Activated naive CD4-positive, alpha-beta T cell treated with anti-CD3 and anti-CD28 coated beads for 36 hours (primary cell): Measurements from ENCODE around the gene ZDHHC11. TPM values are rescaled to one million over a fixed set of nuclear protein-coding genes. Genes with fewer than 3 reads are reported as not detected.
"Not testable (repeated sequence)": the region's sequence is repeated elsewhere in the genome, so short reads cannot be mapped to it uniquely, and the experiment has no call there.

ENCODE experiments used
- CTCF ChIA-PET: fragments of 350-600 bp; sonication (Branson Sonifier 250); formaldehyde crosslinking; loops from one replicate; lab custom pipeline; 2021; ENCODE audit warnings: antibody characterized with exemption; lab: Charles Lee
- DNase-seq: peaks from one replicate; pipeline ENCODE4 v3.0.0-alpha.2; 2020
- H3K27ac Mint-ChIP-seq: one replicate; pipeline ENCODE4 v1.8.0; 2021; ENCODE audit warnings: mild to moderate bottlenecking, mixed read lengths
- H3K27me3 Mint-ChIP-seq: one replicate; pipeline ENCODE4 v1.8.0; 2021; ENCODE audit warnings: low read depth, mixed read lengths
- H3K36me3 Mint-ChIP-seq: one replicate; pipeline ENCODE4 v1.8.0; 2021; ENCODE audit warnings: low read depth, mixed read lengths
- H3K4me1 Mint-ChIP-seq: one replicate; pipeline ENCODE4 v1.8.0; 2021; ENCODE audit warnings: low read depth, mixed read lengths
- H3K4me3 Mint-ChIP-seq: one replicate; pipeline ENCODE4 v1.8.0; 2021; ENCODE audit warnings: mild to moderate bottlenecking, moderate library complexity, mixed read lengths
- H3K9me3 Mint-ChIP-seq: one replicate; pipeline ENCODE4 v1.8.0; 2021; ENCODE audit warnings: mixed read lengths
- intact Hi-C: fragments of 100-400 bp; cut with micrococcal nuclease; formaldehyde crosslinking; loops from one replicate; pipeline ENCODE4 v1.15.1; 2023
- total RNA-seq, 2 experiments: library from RNA; stranded (reverse); gene quantifications; one replicate each; pipeline ENCODE4 v1.2.3, GENCODE V29; 2021

The ZDHHC11 gene
- total RNA-seq, 2 experiments from 2014 or later, result 3.6 TPM

DNA sequence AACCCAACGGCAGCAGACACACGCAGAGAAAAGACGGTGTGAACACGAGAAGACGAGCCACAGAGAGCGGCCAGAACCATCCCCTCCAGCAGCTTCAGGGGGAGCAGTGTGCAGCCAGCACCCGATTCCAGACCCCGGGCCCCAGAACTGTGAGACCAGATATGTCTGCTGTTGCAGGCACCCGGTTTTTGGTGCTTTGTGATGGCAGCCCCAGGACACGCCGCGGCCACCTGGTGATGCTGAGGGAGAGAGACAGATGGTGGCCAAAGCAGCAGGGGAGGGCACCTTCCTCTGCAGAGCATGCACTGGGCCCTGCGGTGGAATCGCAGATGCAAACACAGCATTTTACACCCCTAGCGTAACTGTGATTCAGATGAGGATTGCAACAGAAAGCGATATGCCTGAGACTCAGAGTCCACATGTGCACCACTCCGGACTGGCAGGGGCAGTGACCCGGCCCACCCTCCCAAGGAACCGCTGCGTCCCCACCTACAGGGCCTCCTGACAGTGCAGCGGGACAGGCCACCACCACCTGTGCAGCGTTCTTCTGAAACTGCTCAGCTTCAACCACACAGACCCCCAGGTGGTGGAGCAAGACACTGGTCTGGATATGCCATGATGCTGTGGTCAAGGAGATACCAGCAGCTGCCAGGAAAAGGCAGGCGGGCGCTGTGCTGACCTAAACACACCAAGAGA is 90.3 kb downstream of the ZDHHC11 start:
- no peaks in the 10 kb centered on the region for H3K27me3 Mint-ChIP-seq
- no peak for DNase-seq
- intact Hi-C loops, result no loop called here
- H3K4me3 Mint-ChIP-seq, result no peak overlapping the region
- H3K9me3 Mint-ChIP-seq, result no peaks in the 10 kb centered on the region
- no peak overlapping the region for H3K27ac Mint-ChIP-seq
- CTCF ChIA-PET, result interaction anchor here (0.6 kb wide), 1 partner anchor 533 kb away, joined by 3 read pairs; no protein-coding TSS in a partner anchor
- no peaks in the 10 kb centered on the region for H3K36me3 Mint-ChIP-seq
- peaks cover 11% of the 10 kb centered on the region for H3K4me1 Mint-ChIP-seq

DNA sequence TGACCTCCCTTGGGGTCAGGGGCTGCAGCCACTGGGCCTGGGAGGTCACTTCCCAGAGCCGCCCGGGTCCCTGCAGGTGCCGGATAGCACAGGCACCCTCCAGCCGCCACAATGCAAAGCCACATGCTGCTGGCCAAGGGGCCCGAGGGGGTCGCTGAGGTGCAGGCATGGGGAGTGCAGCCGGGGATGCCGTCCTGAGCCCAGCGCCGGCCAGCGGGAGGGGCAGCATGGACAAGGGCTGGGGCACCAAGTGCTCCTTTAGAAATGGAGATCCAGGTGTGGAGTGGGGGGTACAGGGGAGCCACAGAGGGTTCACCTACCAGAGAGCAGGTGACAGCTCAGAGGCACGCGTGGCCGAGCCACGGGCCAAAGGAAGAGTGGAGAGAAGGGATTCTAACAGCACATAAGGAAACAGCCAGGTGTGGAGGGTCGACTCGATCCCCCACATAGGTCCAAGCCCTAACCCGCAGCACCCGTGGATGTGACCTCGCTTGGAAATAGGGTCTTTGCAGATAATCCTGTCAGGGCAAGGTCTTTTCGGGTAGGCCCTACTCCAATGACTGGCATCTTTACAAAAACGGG is 90.9 kb downstream of the ZDHHC11 start:
- H3K4me1 Mint-ChIP-seq, result peaks cover 11% of the 10 kb centered on the region
- no peaks in the 10 kb centered on the region for H3K9me3 Mint-ChIP-seq
- DNase-seq, result no peak
- CTCF ChIA-PET, result no interaction called here
- intact Hi-C loops, result no loop called here
- no peaks in the 10 kb centered on the region for H3K36me3 Mint-ChIP-seq
- no peak overlapping the region for H3K4me3 Mint-ChIP-seq
- no peaks in the 10 kb centered on the region for H3K27me3 Mint-ChIP-seq
- no peak overlapping the region for H3K27ac Mint-ChIP-seq

GRCh38 chr5:759111-759751 is 91.6 kb downstream of the ZDHHC11 start:
- CTCF ChIA-PET, result interaction anchor here (1.2 kb wide), 1 partner anchor 88 kb away, joined by 3 read pairs; no protein-coding TSS in a partner anchor
- no peak overlapping the region for H3K4me3 Mint-ChIP-seq
- DNase-seq, result no peak
- no peaks in the 10 kb centered on the region for H3K9me3 Mint-ChIP-seq
- intact Hi-C loops, result no loop called here
- no peaks in the 10 kb centered on the region for H3K27me3 Mint-ChIP-seq
- peaks cover 13% of the 10 kb centered on the region for H3K4me1 Mint-ChIP-seq
- no peaks in the 10 kb centered on the region for H3K36me3 Mint-ChIP-seq
- H3K27ac Mint-ChIP-seq, result no peak overlapping the region

- Mint-ChIP-seq H3K27ac (no peak overlapping the region), H3K4me3 (no peak overlapping the region), H3K27me3 (no peaks in the 10 kb centered on the region), H3K36me3 (no peaks in the 10 kb centered on the region), H3K9me3 (no peaks in the 10 kb centered on the region), H3K4me1 (peaks cover 13% of the 10 kb centered on the region)
- intact Hi-C loops, result no loop called here
- CTCF ChIA-PET, result interaction anchor here (1.2 kb wide), 1 partner anchor 87 kb away, joined by 3 read pairs; no protein-coding TSS in a partner anchor
- DNase-seq, result no peak
These were observed 92.1 kb downstream of the ZDHHC11 start for GRCh38 chr5:758698-759053.

GRCh38 chr5:757931-758697 is 92.7 kb downstream of the ZDHHC11 start:
- H3K27ac Mint-ChIP-seq, result no peak overlapping the region
- no peaks in the 10 kb centered on the region for H3K27me3 Mint-ChIP-seq
- H3K9me3 Mint-ChIP-seq, result no peaks in the 10 kb centered on the region
- intact Hi-C loops, result loop anchor here (2.0 kb wide), 1 partner anchor 89 kb away; no protein-coding TSS in a partner anchor
- no peak overlapping the region for H3K4me3 Mint-ChIP-seq
- no peaks in the 10 kb centered on the region for H3K36me3 Mint-ChIP-seq
- DNase-seq, result peak; percentile 62
- H3K4me1 Mint-ChIP-seq, result peaks cover 13% of the 10 kb centered on the region
- CTCF ChIA-PET, result interaction anchor here (0.6 to 1.2 kb wide), 3 partner anchors 17 to 166 kb away, joined by 3 to 4 read pairs (median 3); no protein-coding TSS in a partner anchor

- H3K4me3 Mint-ChIP-seq, result no peak overlapping the region
- CTCF ChIA-PET, result interaction anchor here (0.6 to 1.1 kb wide), 2 partner anchors 18 to 166 kb away, joined by 3 to 4 read pairs; no protein-coding TSS in a partner anchor
- H3K4me1 Mint-ChIP-seq, result peaks cover 13% of the 10 kb centered on the region
- no peaks in the 10 kb centered on the region for H3K9me3 Mint-ChIP-seq
- DNase-seq, result no peak
- intact Hi-C loops, result loop anchor here (2.0 kb wide), 1 partner anchor 89 kb away; no protein-coding TSS in a partner anchor
- no peak overlapping the region for H3K27ac Mint-ChIP-seq
- no peaks in the 10 kb centered on the region for H3K36me3 Mint-ChIP-seq
- H3K27me3 Mint-ChIP-seq, result no peaks in the 10 kb centered on the region
These were observed 93.3 kb downstream of the ZDHHC11 start for GRCh38 chr5:757346-757930.

DNA sequence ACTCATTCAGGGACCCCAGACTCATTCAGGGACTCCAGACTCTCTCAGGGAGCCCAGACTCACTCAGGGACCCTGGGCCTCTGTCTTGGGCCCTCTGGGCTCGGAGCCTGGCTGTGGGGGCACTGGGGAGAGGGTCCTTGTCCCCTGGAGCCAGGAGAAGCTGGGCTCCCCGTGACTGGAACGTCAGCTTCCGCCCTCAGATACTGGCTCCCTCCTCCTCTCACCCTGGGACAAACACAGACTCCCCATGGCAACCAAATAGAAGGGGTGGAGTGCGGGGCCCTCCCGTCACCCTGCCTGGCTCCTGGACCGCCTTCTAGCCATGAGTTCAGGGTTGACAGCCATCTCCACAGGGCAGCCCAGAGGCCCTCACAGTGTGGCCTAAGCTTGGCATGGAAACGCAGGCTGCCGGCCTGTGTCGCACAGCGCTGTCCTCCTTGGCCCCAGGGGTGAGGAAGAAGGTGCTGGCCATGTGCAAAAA is 93.9 kb downstream of the ZDHHC11 start:
- Mint-ChIP-seq H3K27ac (no peak overlapping the region), H3K4me1 (peaks cover 13% of the 10 kb centered on the region), H3K4me3 (no peak overlapping the region), H3K36me3 (no peaks in the 10 kb centered on the region), H3K9me3 (no peaks in the 10 kb centered on the region), H3K27me3 (no peaks in the 10 kb centered on the region)
- intact Hi-C loops, result loop anchor here (2.0 kb wide), 1 partner anchor 90 kb away; no protein-coding TSS in a partner anchor
- CTCF ChIA-PET, result interaction anchor here (1.1 kb wide), 1 partner anchor 167 kb away, joined by 4 read pairs; no protein-coding TSS in a partner anchor
- DNase-seq, result no peak

- Mint-ChIP-seq H3K27ac (no peak overlapping the region), H3K4me3 (no peak overlapping the region), H3K36me3 (no peaks in the 10 kb centered on the region), H3K9me3 (no peaks in the 10 kb centered on the region), H3K27me3 (no peaks in the 10 kb centered on the region), H3K4me1 (peaks cover 13% of the 10 kb centered on the region)
- no peak for DNase-seq
- CTCF ChIA-PET, result no interaction called here
- intact Hi-C loops, result loop anchor here (2.0 kb wide), 1 partner anchor 91 kb away; no protein-coding TSS in a partner anchor
These were observed 94.6 kb downstream of the ZDHHC11 start for GRCh38 chr5:756171-756570.

GRCh38 chr5:754143-754632 is 96.6 kb downstream of the ZDHHC11 start:
- H3K27me3 Mint-ChIP-seq, H3K9me3 Mint-ChIP-seq, CTCF ChIA-PET, intact Hi-C loops, H3K27ac Mint-ChIP-seq, H3K36me3 Mint-ChIP-seq, H3K4me3 Mint-ChIP-seq: not testable (repeated sequence)
- DNase-seq, result peak; percentile 51
- peaks cover 12% of the 10 kb centered on the region for H3K4me1 Mint-ChIP-seq

GRCh38 chr5:753567-754142 is 97.1 kb downstream of the ZDHHC11 start:
- H3K27me3 Mint-ChIP-seq, H3K4me3 Mint-ChIP-seq, DNase-seq, H3K36me3 Mint-ChIP-seq, H3K4me1 Mint-ChIP-seq, CTCF ChIA-PET, H3K9me3 Mint-ChIP-seq, H3K27ac Mint-ChIP-seq, intact Hi-C loops: not testable (repeated sequence)

DNA sequence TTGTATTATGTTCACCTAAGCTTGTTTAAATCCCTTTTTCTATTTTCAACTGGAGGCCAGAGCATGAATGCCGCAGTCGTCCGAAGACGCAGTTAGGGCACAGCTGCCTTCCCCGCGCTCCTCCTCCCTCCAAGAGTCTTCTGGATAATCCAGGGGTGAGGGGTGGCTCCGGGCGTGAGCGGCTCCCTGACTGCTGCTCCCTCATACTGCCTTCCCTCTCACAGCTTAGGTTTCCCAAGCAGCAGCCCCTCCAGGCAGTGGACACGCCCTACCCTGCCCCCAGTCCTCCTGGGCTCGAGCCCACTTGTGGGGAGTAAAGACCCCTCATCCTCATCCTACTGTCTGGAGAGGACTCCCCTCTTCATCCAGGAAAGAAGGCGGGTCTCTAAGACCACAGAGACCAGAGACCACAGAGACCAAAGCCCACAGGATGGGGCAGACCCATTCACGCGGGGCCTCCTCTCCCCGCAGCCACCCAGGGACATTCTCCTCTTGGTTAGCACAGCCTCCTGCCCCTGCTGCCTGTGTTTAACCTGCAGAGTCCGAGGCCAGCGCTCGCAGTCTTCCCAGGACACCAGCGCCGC is 98.2 kb downstream of the ZDHHC11 start:
- H3K4me3 Mint-ChIP-seq, CTCF ChIA-PET, H3K4me1 Mint-ChIP-seq, H3K27me3 Mint-ChIP-seq, DNase-seq, H3K36me3 Mint-ChIP-seq, H3K27ac Mint-ChIP-seq, H3K9me3 Mint-ChIP-seq, intact Hi-C loops: not testable (repeated sequence)
